HL-60/S4 treated with phorbol 12-myristate 13-acetate at 8.2 ng/mL for 4 days and 3 days (cell line): ENCODE data around the gene MCHR2.
"Not testable (repeated sequence)": the region's sequence is repeated elsewhere in the genome, so short reads cannot be mapped to it uniquely, and the experiment has no call there.

Experiments
- in situ Hi-C: fragments of 300-500 bp; cut with MboI; formaldehyde crosslinking; loops from 2 replicates; pipeline ENCODE4 v1.15.0; 2022; ENCODE audit warnings: low sequenced_read_pairs

MCHR2 gene

GRCh38 chr6:99993533-99994251, at the start of gene MCHR2:
Gene MCHR2 (minus strand): TSS chr6:99994223. CDS start chr6:99956147, 38,076 bp downstream.
- in situ Hi-C loops, result no loop called here

- in situ Hi-C loops, result not testable (repeated sequence)
Observed at GRCh38 chr6:100038546-100038945, 44.5 kb upstream of the MCHR2 start.

- in situ Hi-C loops, result no loop called here
Observed at GRCh38 chr6:100035873-100036653, 42.0 kb upstream of the MCHR2 start.

GRCh38 chr6:100023798-100024197, 29.8 kb upstream of the MCHR2 start:
- in situ Hi-C loops, result no loop called here

- in situ Hi-C loops, result no loop called here
Observed at GRCh38 chr6:100022847-100023246, 28.8 kb upstream of the MCHR2 start.

- in situ Hi-C loops, result no loop called here
Observed at GRCh38 chr6:100008857-100009256, 14.8 kb upstream of the MCHR2 start.

GRCh38 chr6:100001915-100002388, 7.9 kb upstream of the MCHR2 start:
- in situ Hi-C loops, result no loop called here

GRCh38 chr6:99997141-99997540, 3.1 kb upstream of the MCHR2 start:
- in situ Hi-C loops, result no loop called here

GRCh38 chr6:99995916-99996315, 1.9 kb upstream of the MCHR2 start:
- in situ Hi-C loops, result no loop called here

- in situ Hi-C loops, result no loop called here
Observed at GRCh38 chr6:99993146-99993532, 884 bp downstream of the MCHR2 start.

GRCh38 chr6:99991955-99992354, 2.1 kb downstream of the MCHR2 start:
- in situ Hi-C loops, result no loop called here

- in situ Hi-C loops, result no loop called here
Observed at GRCh38 chr6:99980741-99981140, 13.3 kb downstream of the MCHR2 start.

GRCh38 chr6:99979953-99980352, 14.1 kb downstream of the MCHR2 start:
- in situ Hi-C loops, result no loop called here

- in situ Hi-C loops, result no loop called here
Observed at GRCh38 chr6:99967052-99967451, 27.0 kb downstream of the MCHR2 start.

- in situ Hi-C loops, result no loop called here
Observed at GRCh38 chr6:99960027-99960426, 34.0 kb downstream of the MCHR2 start.

GRCh38 chr6:99951016-99951805, 42.8 kb downstream of the MCHR2 start:
- in situ Hi-C loops, result no loop called here

GRCh38 chr6:99946005-99946404, 48.0 kb downstream of the MCHR2 start:
- in situ Hi-C loops, result no loop called here

- in situ Hi-C loops, result no loop called here
Observed at GRCh38 chr6:99943846-99944245, 50.2 kb downstream of the MCHR2 start.

- in situ Hi-C loops, result no loop called here
Observed at GRCh38 chr6:99940582-99940981, 53.4 kb downstream of the MCHR2 start.

- in situ Hi-C loops, result no loop called here
Observed at GRCh38 chr6:99933129-99933528, 60.9 kb downstream of the MCHR2 start.

GRCh38 chr6:99912657-99913056, 81.4 kb downstream of the MCHR2 start:
- in situ Hi-C loops, result no loop called here
